WTC11 (cell line): ENCODE data around the gene PPP6R3. TPM values are rescaled to one million over a fixed set of nuclear protein-coding genes. Genes with fewer than 3 reads are reported as not detected.

Experiments used
- ATAC-seq: fragments of 200-7000 bp; cut with Tn5 transposase; 2 replicates; pipeline ENCODE4 v1.10.0; 2021; ENCODE audit warnings: mild to moderate bottlenecking, moderate library complexity
- CTCF ChIA-PET: fragments of 300-600 bp; sonication (Branson Sonifier 250); formaldehyde crosslinking; loops from one replicate; lab custom pipeline; 2021; ENCODE audit warnings: antibody characterized with exemption; lab: Charles Lee
- POLR2A ChIA-PET: fragments of 350-600 bp; sonication (Branson Sonifier 250); formaldehyde crosslinking; loops from one replicate; lab custom pipeline; 2021; ENCODE audit warnings: antibody characterized with exemption; lab: Charles Lee
- DNase-seq: peaks from one replicate; pipeline ENCODE4 v3.0.0; 2021; ENCODE audit warnings: low spot score
- H3K27ac Mint-ChIP-seq: 2 replicates; pipeline ENCODE4 v1.8.0; 2021; ENCODE audit warnings: mixed read lengths
- H3K27me3 Mint-ChIP-seq: 2 replicates; pipeline ENCODE4 v1.8.0; 2021; ENCODE audit warnings: low read depth, mild to moderate bottlenecking, moderate library complexity, mixed read lengths
- H3K36me3 Mint-ChIP-seq: 2 replicates; pipeline ENCODE4 v1.8.0; 2021; ENCODE audit warnings: mixed read lengths
- H3K4me1 Mint-ChIP-seq: 2 replicates; pipeline ENCODE4 v1.8.0; 2022; ENCODE audit warnings: mixed read lengths
- H3K4me3 Mint-ChIP-seq: 2 replicates; pipeline ENCODE4 v1.8.0; 2021; ENCODE audit warnings: mild to moderate bottlenecking, moderate library complexity, mixed read lengths
- H3K9me3 Mint-ChIP-seq: 2 replicates; pipeline ENCODE4 v1.8.0; 2021; ENCODE audit warnings: mixed read lengths
- ATF1 ChIP-seq: sonication (generic); formaldehyde crosslinking; IDR thresholded peaks from 2 replicates; pipeline ENCODE4 v1.8.1; 2023; ENCODE audit warnings: mild to moderate bottlenecking, moderate library complexity, missing genetic modification reagents
- ETV6 ChIP-seq: sonication (generic); formaldehyde crosslinking; IDR thresholded peaks from 2 replicates; pipeline ENCODE4 v1.8.1; 2022; ENCODE audit warnings: mild to moderate bottlenecking, missing genetic modification reagents
- GABPB1 ChIP-seq: sonication (generic); formaldehyde crosslinking; IDR thresholded peaks from 2 replicates; pipeline ENCODE4 v1.8.1; 2023; ENCODE audit warnings: mild to moderate bottlenecking, missing genetic modification reagents
- GRHL2 ChIP-seq: fragments of 250-450 bp; sonication (Bioruptor Pico); IDR thresholded peaks from 2 replicates; pipeline ENCODE4 v1.8.0; 2022; ENCODE audit warnings: mild to moderate bottlenecking, moderate library complexity; ENCODE audit not compliant: insufficient replicate concordance, severe bottlenecking
- HMGXB4 ChIP-seq: sonication (generic); formaldehyde crosslinking; IDR thresholded peaks from 2 replicates; pipeline ENCODE4 v1.8.1; 2023; ENCODE audit warnings: mild to moderate bottlenecking, moderate library complexity, missing genetic modification reagents
- JAZF1 ChIP-seq: fragments of 250-450 bp; sonication (Bioruptor Pico); IDR thresholded peaks from 2 replicates; pipeline ENCODE4 v1.9.0; 2021; ENCODE audit warnings: moderate library complexity, mild to moderate bottlenecking, inconsistent platforms
- NFYB ChIP-seq: sonication (generic); formaldehyde crosslinking; conservative IDR thresholded peaks from 2 replicates; pipeline ENCODE4 v1.8.0; 2022; ENCODE audit warnings: low read depth, missing genetic modification reagents
- NR3C1 ChIP-seq: sonication (generic); formaldehyde crosslinking; conservative IDR thresholded peaks from 2 replicates; pipeline ENCODE4 v1.8.1; 2023; ENCODE audit warnings: low read depth, mild to moderate bottlenecking, missing genetic modification reagents
- SP1 ChIP-seq: sonication (generic); formaldehyde crosslinking; conservative IDR thresholded peaks from 2 replicates; pipeline ENCODE4 v1.8.1; 2022; ENCODE audit warnings: missing genetic modification reagents
- STAT6 ChIP-seq: sonication (generic); formaldehyde crosslinking; conservative IDR thresholded peaks from 2 replicates; pipeline ENCODE4 v1.8.1; 2023; ENCODE audit warnings: mild to moderate bottlenecking, low read depth, missing genetic modification reagents, moderate library complexity
- TCF7 ChIP-seq: sonication (generic); formaldehyde crosslinking; IDR thresholded peaks from 2 replicates; pipeline ENCODE4 v1.8.0; 2022; ENCODE audit warnings: mild to moderate bottlenecking, low read depth, missing genetic modification reagents, moderate library complexity
- ZNF138 ChIP-seq: sonication (generic); formaldehyde crosslinking; conservative IDR thresholded peaks from 2 replicates; pipeline ENCODE4 v1.8.1; 2022; ENCODE audit warnings: mild to moderate bottlenecking, moderate library complexity, missing genetic modification reagents
- ZNF263 ChIP-seq: sonication (generic); formaldehyde crosslinking; IDR thresholded peaks from 2 replicates; pipeline ENCODE4 v1.8.1; 2022; ENCODE audit warnings: low read depth, mild to moderate bottlenecking, moderate library complexity, missing genetic modification reagents
- ZNF317 ChIP-seq: sonication (generic); formaldehyde crosslinking; IDR thresholded peaks from 2 replicates; pipeline ENCODE4 v1.8.1; 2023; ENCODE audit warnings: low read depth, mild to moderate bottlenecking, moderate library complexity, missing genetic modification reagents, borderline replicate concordance
- ZNF396 ChIP-seq: fragments of 250-450 bp; sonication (Bioruptor Pico); IDR thresholded peaks from 2 replicates; pipeline ENCODE4 v1.8.0; 2021; ENCODE audit warnings: mild to moderate bottlenecking, moderate library complexity, borderline replicate concordance
- total RNA-seq: library from RNA; stranded (reverse); gene quantifications from 3 replicates; pipeline ENCODE4 v1.2.3, GENCODE V29; 2021
- TF ChIP-seq, protein P1 (sequence below): fragments of 250-450 bp; sonication (Bioruptor Pico); IDR thresholded peaks from 2 replicates; pipeline ENCODE4 v2.1.2; 2022; ENCODE audit warnings: mild to moderate bottlenecking, moderate library complexity
- TF ChIP-seq, protein P2 (sequence below): sonication (generic); formaldehyde crosslinking; IDR thresholded peaks from 2 replicates; pipeline ENCODE4 v1.8.0; 2023; ENCODE audit warnings: mild to moderate bottlenecking, missing genetic modification reagents
- TF ChIP-seq, protein P3 (sequence below): fragments of 200-600 bp; IDR thresholded peaks from 2 replicates; pipeline ENCODE4 v1.8.0; 2022; ENCODE audit warnings: antibody characterized with exemption

PPP6R3 gene
- total RNA-seq, 1 experiment from 2014 or later: 138 TPM

GRCh38 chr11:68468217-68468828 is 7.8 kb downstream of the PPP6R3 start (continued):
- TF ChIP-seq SP1 (no peak), ZNF263 (CRISPR knock-in tag) (no peak), ZNF317 (CRISPR knock-in tag) (no peak)
- TF ChIP-seq, protein P1, sequence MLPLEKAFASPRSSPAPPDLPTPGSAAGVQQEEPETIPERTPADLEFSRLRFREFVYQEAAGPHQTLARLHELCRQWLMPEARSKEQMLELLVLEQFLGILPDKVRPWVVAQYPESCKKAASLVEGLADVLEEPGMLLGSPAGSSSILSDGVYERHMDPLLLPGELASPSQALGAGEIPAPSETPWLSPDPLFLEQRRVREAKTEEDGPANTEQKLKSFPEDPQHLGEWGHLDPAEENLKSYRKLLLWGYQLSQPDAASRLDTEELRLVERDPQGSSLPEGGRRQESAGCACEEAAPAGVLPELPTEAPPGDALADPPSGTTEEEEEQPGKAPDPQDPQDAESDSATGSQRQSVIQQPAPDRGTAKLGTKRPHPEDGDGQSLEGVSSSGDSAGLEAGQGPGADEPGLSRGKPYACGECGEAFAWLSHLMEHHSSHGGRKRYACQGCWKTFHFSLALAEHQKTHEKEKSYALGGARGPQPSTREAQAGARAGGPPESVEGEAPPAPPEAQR (CRISPR knock-in tag): no peak

- TF ChIP-seq GABPB1 (CRISPR knock-in tag) (peak; percentile 62; the same call in 1 of the 2 replicates), JAZF1 (CRISPR knock-in tag) (no peak)
- TF ChIP-seq, all 79 proteins: peak for 1
- ChIA-PET CTCF (interaction anchor here (0.6 kb wide), 1 partner anchor 19 kb away, joined by 3 read pairs; no protein-coding TSS in a partner anchor), POLR2A (interaction anchor here (0.7 kb wide), 1 partner anchor 9 kb away, joined by 3 read pairs; the partner anchor contains the start of gene PPP6R3)
- H3K4me1 Mint-ChIP-seq: peaks cover 74% of the 10 kb centered on the region
- H3K36me3 Mint-ChIP-seq: peaks cover 32% of the 10 kb centered on the region
- no peaks in the 10 kb centered on the region for H3K27me3 Mint-ChIP-seq
- ATAC-seq (no peak), DNase-seq (no peak)
- H3K27ac Mint-ChIP-seq: no peak overlapping the region
- peaks cover 11% of the 10 kb centered on the region for H3K9me3 Mint-ChIP-seq
- H3K4me3 Mint-ChIP-seq: no peak overlapping the region
These were observed 8.6 kb downstream of the PPP6R3 start for GRCh38 chr11:68469122-68469521.

- peaks cover 15% of the 10 kb centered on the region for H3K9me3 Mint-ChIP-seq
- H3K4me1 Mint-ChIP-seq: peaks cover 71% of the 10 kb centered on the region
- no peak overlapping the region for H3K27ac Mint-ChIP-seq
- H3K36me3 Mint-ChIP-seq: peaks cover 36% of the 10 kb centered on the region
- ATAC-seq (no peak), DNase-seq (no peak)
- no peaks in the 10 kb centered on the region for H3K27me3 Mint-ChIP-seq
- TF ChIP-seq, protein P2, sequence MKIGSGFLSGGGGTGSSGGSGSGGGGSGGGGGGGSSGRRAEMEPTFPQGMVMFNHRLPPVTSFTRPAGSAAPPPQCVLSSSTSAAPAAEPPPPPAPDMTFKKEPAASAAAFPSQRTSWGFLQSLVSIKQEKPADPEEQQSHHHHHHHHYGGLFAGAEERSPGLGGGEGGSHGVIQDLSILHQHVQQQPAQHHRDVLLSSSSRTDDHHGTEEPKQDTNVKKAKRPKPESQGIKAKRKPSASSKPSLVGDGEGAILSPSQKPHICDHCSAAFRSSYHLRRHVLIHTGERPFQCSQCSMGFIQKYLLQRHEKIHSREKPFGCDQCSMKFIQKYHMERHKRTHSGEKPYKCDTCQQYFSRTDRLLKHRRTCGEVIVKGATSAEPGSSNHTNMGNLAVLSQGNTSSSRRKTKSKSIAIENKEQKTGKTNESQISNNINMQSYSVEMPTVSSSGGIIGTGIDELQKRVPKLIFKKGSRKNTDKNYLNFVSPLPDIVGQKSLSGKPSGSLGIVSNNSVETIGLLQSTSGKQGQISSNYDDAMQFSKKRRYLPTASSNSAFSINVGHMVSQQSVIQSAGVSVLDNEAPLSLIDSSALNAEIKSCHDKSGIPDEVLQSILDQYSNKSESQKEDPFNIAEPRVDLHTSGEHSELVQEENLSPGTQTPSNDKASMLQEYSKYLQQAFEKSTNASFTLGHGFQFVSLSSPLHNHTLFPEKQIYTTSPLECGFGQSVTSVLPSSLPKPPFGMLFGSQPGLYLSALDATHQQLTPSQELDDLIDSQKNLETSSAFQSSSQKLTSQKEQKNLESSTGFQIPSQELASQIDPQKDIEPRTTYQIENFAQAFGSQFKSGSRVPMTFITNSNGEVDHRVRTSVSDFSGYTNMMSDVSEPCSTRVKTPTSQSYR (CRISPR knock-in tag): no peak
- no peak for TF ChIP-seq NR3C1 (CRISPR knock-in tag)
- no peak for TF ChIP-seq HMGXB4
- TF ChIP-seq TCF7 (CRISPR knock-in tag): no peak
- TF ChIP-seq ZNF396 (CRISPR knock-in tag): no peak
- no peak for TF ChIP-seq NFYB
- TF ChIP-seq ATF1: no peak
- no peak for TF ChIP-seq ETV6
- TF ChIP-seq STAT6 (CRISPR knock-in tag): no peak
- TF ChIP-seq GRHL2 (CRISPR knock-in tag): no peak
- TF ChIP-seq, protein P3, sequence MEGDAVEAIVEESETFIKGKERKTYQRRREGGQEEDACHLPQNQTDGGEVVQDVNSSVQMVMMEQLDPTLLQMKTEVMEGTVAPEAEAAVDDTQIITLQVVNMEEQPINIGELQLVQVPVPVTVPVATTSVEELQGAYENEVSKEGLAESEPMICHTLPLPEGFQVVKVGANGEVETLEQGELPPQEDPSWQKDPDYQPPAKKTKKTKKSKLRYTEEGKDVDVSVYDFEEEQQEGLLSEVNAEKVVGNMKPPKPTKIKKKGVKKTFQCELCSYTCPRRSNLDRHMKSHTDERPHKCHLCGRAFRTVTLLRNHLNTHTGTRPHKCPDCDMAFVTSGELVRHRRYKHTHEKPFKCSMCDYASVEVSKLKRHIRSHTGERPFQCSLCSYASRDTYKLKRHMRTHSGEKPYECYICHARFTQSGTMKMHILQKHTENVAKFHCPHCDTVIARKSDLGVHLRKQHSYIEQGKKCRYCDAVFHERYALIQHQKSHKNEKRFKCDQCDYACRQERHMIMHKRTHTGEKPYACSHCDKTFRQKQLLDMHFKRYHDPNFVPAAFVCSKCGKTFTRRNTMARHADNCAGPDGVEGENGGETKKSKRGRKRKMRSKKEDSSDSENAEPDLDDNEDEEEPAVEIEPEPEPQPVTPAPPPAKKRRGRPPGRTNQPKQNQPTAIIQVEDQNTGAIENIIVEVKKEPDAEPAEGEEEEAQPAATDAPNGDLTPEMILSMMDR: no peak
- no peak for TF ChIP-seq ZNF138 (CRISPR knock-in tag)
- no peak for TF ChIP-seq ZNF263 (CRISPR knock-in tag)
- no peak overlapping the region for H3K4me3 Mint-ChIP-seq
- ChIA-PET POLR2A (interaction anchor here (0.7 kb wide), 1 partner anchor 9 kb away, joined by 3 read pairs; the partner anchor contains the start of gene PPP6R3), CTCF (no interaction called here)
These were observed 9.1 kb downstream of the PPP6R3 start for GRCh38 chr11:68469642-68470041.
